Testis (tissue), 3 donors: Measurements from ENCODE around the gene C1orf35. TPM values are rescaled to one million over a fixed set of nuclear protein-coding genes. Genes with fewer than 3 reads are reported as not detected.
A peak's percentile ranks its signal among the peaks of the same experiment; 100 is the strongest.

Experiments used
- DNase-seq: peaks from one replicate; pipeline ENCODE4 v3.0.0-alpha.2; 2019
- H3K27ac ChIP-seq, 2 donors: fragments of 200-600 bp; sonication (generic); one replicate each; pipeline ENCODE4 v1.5.1; 2019
- H3K27me3 ChIP-seq: fragments of 200-600 bp; sonication (generic); one replicate; pipeline ENCODE4 v1.5.1; 2019
- H3K36me3 ChIP-seq: fragments of 200-600 bp; sonication (generic); one replicate; pipeline ENCODE4 v1.5.1; 2017; ENCODE audit warnings: low read depth; ENCODE audit errors: missing control alignments
- H3K4me1 ChIP-seq: fragments of 200-600 bp; sonication (generic); one replicate; pipeline ENCODE4 v1.5.1; 2019
- H3K4me3 ChIP-seq, 2 donors: fragments of 200-600 bp; sonication (generic); one replicate each; pipeline ENCODE4 v1.5.1; 2017 to 2019
- H3K9me3 ChIP-seq: fragments of 200-600 bp; sonication (generic); one replicate; pipeline ENCODE4 v1.5.1; 2017
- POLR2A ChIP-seq: fragments of 450-650 bp; IDR thresholded peaks from one replicate; pipeline ENCODE4 v1.6.1; 2017; ENCODE audit warnings: antibody characterized with exemption, mild to moderate bottlenecking, moderate library complexity
- WGBS, 2 donors: methylation state at CpG; one replicate each; pipeline ENCODE4 v1.1.5; 2018; 5-methylcytosine and 5-hydroxymethylcytosine counted together
- intact Hi-C: fragments of 100-400 bp; cut with DNase I; formaldehyde crosslinking; loops from one replicate; pipeline ENCODE4 v1.15.1; 2023; ENCODE audit warnings: low total_unique reads
- polyA plus RNA-seq: library from polyadenylated mRNA; stranded (reverse); fragments of 350-450 nt; fragmentation: Illumina TruSeq; extraction: RNeasy Lipid Tissue Mini Kit (QIAGEN cat#74804); gene quantifications from one replicate; pipeline ENCODE4 v1.2.3, GENCODE V29; 2014; ENCODE audit warnings: low read depth, low replicate concordance; ENCODE audit not compliant: insufficient read depth
- total RNA-seq, 2 donors: library from RNA; depleted of rRNA; stranded (reverse); fragments of >200 nt; gene quantifications; one replicate each; pipeline ENCODE4 v1.2.3, GENCODE V29; 2016
- TF ChIP-seq, protein P1 (sequence below), 3 experiments: fragments of 450-650 bp in 2 of 3; fragments of 200-600 bp in 1 of 3; sonication (generic) in 1 of 3; IDR thresholded peaks; one replicate each; pipeline ENCODE4 v1.5.1; 2016 to 2019; ENCODE audit warnings: antibody characterized with exemption in 3 of 3, mild to moderate bottlenecking in 2 of 3, moderate library complexity in 1 of 3

The C1orf35 gene
- total and polyA plus RNA-seq, 3 donors from 2014 or later = 11.3 to 25.0 (median 19.4) TPM

- H3K4me3 ChIP-seq = no peak overlapping the region
- H3K36me3 ChIP-seq = no peaks in the 10 kb centered on the region
- TF ChIP-seq, protein P1, sequence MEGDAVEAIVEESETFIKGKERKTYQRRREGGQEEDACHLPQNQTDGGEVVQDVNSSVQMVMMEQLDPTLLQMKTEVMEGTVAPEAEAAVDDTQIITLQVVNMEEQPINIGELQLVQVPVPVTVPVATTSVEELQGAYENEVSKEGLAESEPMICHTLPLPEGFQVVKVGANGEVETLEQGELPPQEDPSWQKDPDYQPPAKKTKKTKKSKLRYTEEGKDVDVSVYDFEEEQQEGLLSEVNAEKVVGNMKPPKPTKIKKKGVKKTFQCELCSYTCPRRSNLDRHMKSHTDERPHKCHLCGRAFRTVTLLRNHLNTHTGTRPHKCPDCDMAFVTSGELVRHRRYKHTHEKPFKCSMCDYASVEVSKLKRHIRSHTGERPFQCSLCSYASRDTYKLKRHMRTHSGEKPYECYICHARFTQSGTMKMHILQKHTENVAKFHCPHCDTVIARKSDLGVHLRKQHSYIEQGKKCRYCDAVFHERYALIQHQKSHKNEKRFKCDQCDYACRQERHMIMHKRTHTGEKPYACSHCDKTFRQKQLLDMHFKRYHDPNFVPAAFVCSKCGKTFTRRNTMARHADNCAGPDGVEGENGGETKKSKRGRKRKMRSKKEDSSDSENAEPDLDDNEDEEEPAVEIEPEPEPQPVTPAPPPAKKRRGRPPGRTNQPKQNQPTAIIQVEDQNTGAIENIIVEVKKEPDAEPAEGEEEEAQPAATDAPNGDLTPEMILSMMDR (IDR thresholded peaks at IDR 0.05) = no peak
- TF ChIP-seq POLR2A = no peak
- peaks cover 29% of the 10 kb centered on the region for H3K4me1 ChIP-seq
- no peaks in the 10 kb centered on the region for H3K9me3 ChIP-seq
- no peak for DNase-seq
- 72 to 95% methylated on average over 6 to 8 of the region's 8 CpGs for WGBS, 2 donors
- intact Hi-C loops = no loop called here
- H3K27me3 ChIP-seq = no peaks in the 10 kb centered on the region
- no peak overlapping the region for H3K27ac ChIP-seq
Measured at GRCh38 chr1:228105996-228106799, 3.1 kb upstream of the C1orf35 start.

DNA sequence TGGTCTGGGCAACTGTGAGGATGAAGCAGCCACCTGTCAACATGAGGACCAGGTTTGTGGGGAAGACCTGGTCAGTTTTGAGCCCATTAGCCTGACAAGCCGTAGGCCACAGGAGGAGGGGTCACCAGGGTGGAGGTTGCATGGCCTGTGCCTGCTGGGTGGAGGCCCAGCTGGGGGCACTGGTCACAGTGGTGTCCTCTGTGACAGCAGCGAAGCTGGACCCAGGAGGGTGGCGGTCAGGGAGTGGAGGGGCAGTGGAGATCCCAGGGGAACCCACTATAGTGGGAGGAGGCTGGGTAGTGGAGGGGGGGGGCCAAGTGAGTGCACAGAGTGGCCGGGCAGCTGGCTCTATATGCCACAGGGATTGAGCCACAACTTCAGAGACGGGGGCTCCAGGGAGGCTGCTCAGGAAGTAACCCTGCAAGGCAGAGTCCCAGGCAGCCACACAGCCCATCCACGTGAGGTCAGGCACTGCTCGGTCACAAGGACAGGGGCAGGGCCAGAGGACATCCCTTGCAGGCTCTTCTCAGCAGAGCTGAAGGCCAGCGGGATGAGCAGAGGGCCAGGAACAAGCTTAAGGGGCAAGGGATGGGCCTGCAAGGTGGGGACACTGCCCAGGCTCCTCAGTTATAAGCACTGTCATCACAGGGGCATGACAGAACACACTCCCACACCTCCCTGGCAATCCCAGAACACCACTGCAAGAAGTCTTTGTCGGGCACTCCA, 2.3 kb upstream of the C1orf35 start:
- no peaks in the 10 kb centered on the region for H3K9me3 ChIP-seq
- DNase-seq = no peak
- WGBS, 2 donors = 58 to 77% methylated on average over 6 to 9 of the region's 9 CpGs
- no peak overlapping the region for H3K27ac ChIP-seq
- H3K27me3 ChIP-seq = no peaks in the 10 kb centered on the region
- TF ChIP-seq, protein P1 (IDR thresholded peaks at IDR 0.05) = no peak
- TF ChIP-seq POLR2A = no peak
- peaks cover 29% of the 10 kb centered on the region for H3K4me1 ChIP-seq
- intact Hi-C loops = no loop called here
- no peak overlapping the region for H3K4me3 ChIP-seq
- H3K36me3 ChIP-seq = no peaks in the 10 kb centered on the region

GRCh38 chr1:228104526-228105269, 1.6 kb upstream of the C1orf35 start:
- intact Hi-C loops = no loop called here
- TF ChIP-seq, protein P1 (IDR thresholded peaks at IDR 0.05) = no peak
- no peak for TF ChIP-seq POLR2A
- Histone ChIP-seq H3K27me3 (no peaks in the 10 kb centered on the region), H3K4me1 (peaks cover 23% of the 10 kb centered on the region), H3K27ac (no peak overlapping the region), H3K9me3 (no peaks in the 10 kb centered on the region), H3K4me3 (no peak overlapping the region), H3K36me3 (no peaks in the 10 kb centered on the region)
- no peak for DNase-seq
- 72 to 73% methylated on average over 6 to 7 of the region's 7 CpGs for WGBS, 2 donors

GRCh38 chr1:228101994-228102790, 933 bp downstream of the C1orf35 start:
- Histone ChIP-seq H3K4me1 (peaks cover 14% of the 10 kb centered on the region), H3K9me3 (no peaks in the 10 kb centered on the region), H3K27ac (peak overlapping the region; percentile 90 to 93), H3K4me3 (peak overlapping the region; percentile 98), H3K36me3 (no peaks in the 10 kb centered on the region), H3K27me3 (no peaks in the 10 kb centered on the region)
- peak; percentile 45 for DNase-seq
- intact Hi-C loops = no loop called here
- TF ChIP-seq POLR2A = no peak
- TF ChIP-seq, protein P1 (IDR thresholded peaks at IDR 0.05) = no peak
- WGBS, 2 donors = 5 to 25% methylated on average over 8 to 44 of the region's 73 CpGs
